Parathyroid adenoma (tissue), 2 donors: ENCODE measurements around the gene ANTKMT.
A peak's percentile ranks its signal among the peaks of the same experiment; 100 is the strongest.

ENCODE experiments used
- H2AFZ ChIP-seq: fragments of 300-600 bp; sonication (generic); one replicate; pipeline ENCODE4 v1.7.0; 2017; ENCODE audit warnings: antibody characterized with exemption, mild to moderate bottlenecking
- H3K27ac ChIP-seq: fragments of 300-600 bp; sonication (generic); one replicate; pipeline ENCODE4 v1.7.0; 2017
- H3K27me3 ChIP-seq: fragments of 300-600 bp; sonication (generic); one replicate; pipeline ENCODE4 v1.7.0; 2017; ENCODE audit warnings: low read length; ENCODE audit not compliant: control insufficient read depth, insufficient read depth
- H3K36me3 ChIP-seq: fragments of 300-600 bp; sonication (generic); one replicate; pipeline ENCODE4 v1.7.0; 2017; ENCODE audit warnings: low read length; ENCODE audit not compliant: control insufficient read depth, insufficient read depth
- H3K4me1 ChIP-seq: fragments of 300-600 bp; sonication (generic); one replicate; pipeline ENCODE4 v1.7.0; 2017; ENCODE audit warnings: control low read depth
- H3K4me2 ChIP-seq: fragments of 300-600 bp; sonication (generic); one replicate; pipeline ENCODE4 v1.7.0; 2017; ENCODE audit warnings: low read length
- H3K4me3 ChIP-seq: fragments of 300-600 bp; sonication (generic); one replicate; pipeline ENCODE4 v1.7.0; 2017; ENCODE audit warnings: low read depth, low read length
- H3K79me2 ChIP-seq: fragments of 300-600 bp; sonication (generic); one replicate; pipeline ENCODE4 v1.7.0; 2017; ENCODE audit warnings: control low read depth
- H3K9ac ChIP-seq: fragments of 300-600 bp; sonication (generic); one replicate; pipeline ENCODE4 v1.7.0; 2017; ENCODE audit warnings: mild to moderate bottlenecking
- H3K9me3 ChIP-seq: fragments of 300-600 bp; sonication (generic); one replicate; pipeline ENCODE4 v1.7.0; 2017; ENCODE audit warnings: low read length; ENCODE audit not compliant: control insufficient read depth
- TF ChIP-seq, protein P1 (sequence below): fragments of 300-600 bp; sonication (generic); IDR thresholded peaks from one replicate; pipeline ENCODE4 v1.7.0; 2017; ENCODE audit warnings: antibody characterized with exemption, mild to moderate bottlenecking
- donor health status: primary hyperparathyroidism.

ANTKMT gene

GRCh38 chr16:720990-721764 lies at the start of gene ANTKMT:
Gene ANTKMT, plus strand, starts transcription at chr16:721146. Its CDS starts 129 bp downstream, at chr16:721275.
- peak within 1 kb of the TSS; percentile 73 for H3K4me3 ChIP-seq
- H3K9ac ChIP-seq = peak within 1 kb of the TSS; percentile 63
- H3K4me2 ChIP-seq = peak within 1 kb of the TSS; percentile 97
- TF ChIP-seq, protein P1, sequence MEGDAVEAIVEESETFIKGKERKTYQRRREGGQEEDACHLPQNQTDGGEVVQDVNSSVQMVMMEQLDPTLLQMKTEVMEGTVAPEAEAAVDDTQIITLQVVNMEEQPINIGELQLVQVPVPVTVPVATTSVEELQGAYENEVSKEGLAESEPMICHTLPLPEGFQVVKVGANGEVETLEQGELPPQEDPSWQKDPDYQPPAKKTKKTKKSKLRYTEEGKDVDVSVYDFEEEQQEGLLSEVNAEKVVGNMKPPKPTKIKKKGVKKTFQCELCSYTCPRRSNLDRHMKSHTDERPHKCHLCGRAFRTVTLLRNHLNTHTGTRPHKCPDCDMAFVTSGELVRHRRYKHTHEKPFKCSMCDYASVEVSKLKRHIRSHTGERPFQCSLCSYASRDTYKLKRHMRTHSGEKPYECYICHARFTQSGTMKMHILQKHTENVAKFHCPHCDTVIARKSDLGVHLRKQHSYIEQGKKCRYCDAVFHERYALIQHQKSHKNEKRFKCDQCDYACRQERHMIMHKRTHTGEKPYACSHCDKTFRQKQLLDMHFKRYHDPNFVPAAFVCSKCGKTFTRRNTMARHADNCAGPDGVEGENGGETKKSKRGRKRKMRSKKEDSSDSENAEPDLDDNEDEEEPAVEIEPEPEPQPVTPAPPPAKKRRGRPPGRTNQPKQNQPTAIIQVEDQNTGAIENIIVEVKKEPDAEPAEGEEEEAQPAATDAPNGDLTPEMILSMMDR = no peak
- peaks cover 2% of the 10 kb centered on the region for H3K79me2 ChIP-seq
- H3K9me3 ChIP-seq = no peaks in the 10 kb centered on the region
- peaks cover 18% of the 10 kb centered on the region for H3K4me1 ChIP-seq
- no peaks in the 10 kb centered on the region for H3K27me3 ChIP-seq
- H3K36me3 ChIP-seq = no peaks in the 10 kb centered on the region
- H3K27ac ChIP-seq = peak within 1 kb of the TSS; percentile 94
- peak within 1 kb of the TSS; percentile 97 for H2AFZ ChIP-seq

GRCh38 chr16:671353-672131 lies 49.4 kb upstream of the ANTKMT start:
- Histone ChIP-seq H3K4me1 (peaks cover 10% of the 10 kb centered on the region), H2AFZ (no peak overlapping the region), H3K79me2 (peaks cover 5% of the 10 kb centered on the region), H3K9me3 (no peaks in the 10 kb centered on the region), H3K36me3 (no peaks in the 10 kb centered on the region), H3K4me2 (no peak overlapping the region), H3K27ac (no peak overlapping the region), H3K27me3 (no peaks in the 10 kb centered on the region), H3K9ac (no peak overlapping the region), H3K4me3 (no peak overlapping the region)
- TF ChIP-seq, protein P1 = no peak

- peaks cover under 1% of the 10 kb centered on the region for H3K79me2 ChIP-seq
- H3K4me1 ChIP-seq = peaks cover 7% of the 10 kb centered on the region
- H3K36me3 ChIP-seq = no peaks in the 10 kb centered on the region
Observed at GRCh38 chr16:672371-672770, 48.6 kb upstream of the ANTKMT start.

GRCh38 chr16:672851-673250 lies 48.1 kb upstream of the ANTKMT start:
- no peaks in the 10 kb centered on the region for H3K36me3 ChIP-seq
- H3K4me1 ChIP-seq = peaks cover 3% of the 10 kb centered on the region
- no peak overlapping the region for H3K4me2 ChIP-seq
- TF ChIP-seq, protein P1 = no peak
- no peaks in the 10 kb centered on the region for H3K9me3 ChIP-seq
- no peak overlapping the region for H2AFZ ChIP-seq
- H3K79me2 ChIP-seq = no peaks in the 10 kb centered on the region
- no peaks in the 10 kb centered on the region for H3K27me3 ChIP-seq
- H3K27ac ChIP-seq = no peak overlapping the region
- no peak overlapping the region for H3K4me3 ChIP-seq
- no peak overlapping the region for H3K9ac ChIP-seq

More at GRCh38 chr16:672371-672770, 48.6 kb upstream of the ANTKMT start:
- Histone ChIP-seq H2AFZ (no peak overlapping the region), H3K4me2 (no peak overlapping the region), H3K27me3 (no peaks in the 10 kb centered on the region), H3K4me3 (no peak overlapping the region), H3K27ac (no peak overlapping the region), H3K9ac (no peak overlapping the region), H3K9me3 (no peaks in the 10 kb centered on the region)
- TF ChIP-seq, protein P1 = no peak
